ENCODE data around the gene ZIC5.

The ZIC5 gene

GRCh38 chr13:99971576-99972189, at the start of gene ZIC5:
ZIC5 (minus strand) TSS chr13:99971767; CDS start chr13:99971603, 164 bp downstream.
- Mint-ChIP-seq H3K36me3 (ENCODE audit: insufficient read depth) (peaks cover 41% of the 10 kb centered on the region), H3K4me1 (peaks cover 28% of the 10 kb centered on the region), H3K27me3 (peaks cover 84% of the 10 kb centered on the region), H3K27ac (ENCODE audit: low read depth) (peak within 1 kb of the TSS; percentile 71), H3K4me3 (peak within 1 kb of the TSS; percentile 63), H3K9me3 (no peaks in the 10 kb centered on the region)
- no peak for DNase-seq (ENCODE audit: low spot score in 2 of 2)
- ATAC-seq (replicated peaks; ENCODE audit: extremely low read depth, poor library complexity, severe bottlenecking), result no peak

GRCh38 chr13:100019780-100020356, 48.3 kb upstream of the ZIC5 start:
- Mint-ChIP-seq H3K36me3 (ENCODE audit: insufficient read depth) (peaks cover 2% of the 10 kb centered on the region), H3K4me1 (no peaks in the 10 kb centered on the region), H3K4me3 (no peak overlapping the region), H3K9me3 (no peaks in the 10 kb centered on the region), H3K27ac (ENCODE audit: low read depth) (no peak overlapping the region), H3K27me3 (peaks cover 4% of the 10 kb centered on the region)
- no peak for ATAC-seq (replicated peaks; ENCODE audit: extremely low read depth, poor library complexity, severe bottlenecking)
- DNase-seq (ENCODE audit: low spot score in 2 of 2), result no peak

- Mint-ChIP-seq H3K27ac (ENCODE audit: low read depth) (no peak overlapping the region), H3K36me3 (ENCODE audit: insufficient read depth) (no peaks in the 10 kb centered on the region), H3K4me1 (no peaks in the 10 kb centered on the region), H3K27me3 (peaks cover 30% of the 10 kb centered on the region), H3K4me3 (no peak overlapping the region), H3K9me3 (no peaks in the 10 kb centered on the region)
- DNase-seq (ENCODE audit: low spot score in 2 of 2), result no peak
- ATAC-seq (replicated peaks; ENCODE audit: extremely low read depth, poor library complexity, severe bottlenecking), result no peak
Measured at GRCh38 chr13:100014621-100015020, 43.1 kb upstream of the ZIC5 start.

- Mint-ChIP-seq H3K36me3 (ENCODE audit: insufficient read depth) (peaks cover 7% of the 10 kb centered on the region), H3K9me3 (no peaks in the 10 kb centered on the region), H3K27ac (ENCODE audit: low read depth) (no peak overlapping the region), H3K4me3 (no peak overlapping the region), H3K27me3 (peaks cover 96% of the 10 kb centered on the region), H3K4me1 (no peaks in the 10 kb centered on the region)
- ATAC-seq (replicated peaks; ENCODE audit: extremely low read depth, poor library complexity, severe bottlenecking), result no peak
- DNase-seq (ENCODE audit: low spot score in 2 of 2), result no peak
Measured at GRCh38 chr13:99998261-99998660, 26.7 kb upstream of the ZIC5 start.

- H3K9me3 Mint-ChIP-seq, result no peaks in the 10 kb centered on the region
- H3K4me1 Mint-ChIP-seq, result no peaks in the 10 kb centered on the region
- H3K27me3 Mint-ChIP-seq, result peaks cover 96% of the 10 kb centered on the region
- peaks cover 7% of the 10 kb centered on the region for H3K36me3 Mint-ChIP-seq (ENCODE audit: insufficient read depth)
- DNase-seq (ENCODE audit: low spot score in 2 of 2) (no peak), ATAC-seq (replicated peaks; ENCODE audit: extremely low read depth, poor library complexity, severe bottlenecking) (no peak)
- no peak overlapping the region for H3K4me3 Mint-ChIP-seq
- no peak overlapping the region for H3K27ac Mint-ChIP-seq (ENCODE audit: low read depth)
Measured at GRCh38 chr13:99997702-99998214, 26.2 kb upstream of the ZIC5 start.

- Mint-ChIP-seq H3K4me3 (no peak overlapping the region), H3K27me3 (peaks cover 96% of the 10 kb centered on the region), H3K9me3 (no peaks in the 10 kb centered on the region), H3K4me1 (peaks cover 4% of the 10 kb centered on the region), H3K36me3 (ENCODE audit: insufficient read depth) (peaks cover 10% of the 10 kb centered on the region), H3K27ac (ENCODE audit: low read depth) (no peak overlapping the region)
- DNase-seq (ENCODE audit: low spot score in 2 of 2) (no peak), ATAC-seq (replicated peaks; ENCODE audit: extremely low read depth, poor library complexity, severe bottlenecking) (no peak)
Measured at GRCh38 chr13:99996381-99996973, 24.9 kb upstream of the ZIC5 start.

- Mint-ChIP-seq H3K4me1 (peaks cover 5% of the 10 kb centered on the region), H3K27me3 (peaks cover 97% of the 10 kb centered on the region), H3K27ac (ENCODE audit: low read depth) (no peak overlapping the region), H3K4me3 (no peak overlapping the region), H3K36me3 (ENCODE audit: insufficient read depth) (peaks cover 15% of the 10 kb centered on the region), H3K9me3 (no peaks in the 10 kb centered on the region)
- no peak for ATAC-seq (replicated peaks; ENCODE audit: extremely low read depth, poor library complexity, severe bottlenecking)
- no peak for DNase-seq (ENCODE audit: low spot score in 2 of 2)
Measured at GRCh38 chr13:99995589-99996380, 24.2 kb upstream of the ZIC5 start.

- Mint-ChIP-seq H3K4me1 (peaks cover 5% of the 10 kb centered on the region), H3K27me3 (peaks cover 97% of the 10 kb centered on the region), H3K9me3 (no peaks in the 10 kb centered on the region), H3K27ac (ENCODE audit: low read depth) (no peak overlapping the region), H3K4me3 (no peak overlapping the region), H3K36me3 (ENCODE audit: insufficient read depth) (peaks cover 20% of the 10 kb centered on the region)
- DNase-seq (ENCODE audit: low spot score in 2 of 2), result no peak
- no peak for ATAC-seq (replicated peaks; ENCODE audit: extremely low read depth, poor library complexity, severe bottlenecking)
Measured at GRCh38 chr13:99995104-99995588, 23.6 kb upstream of the ZIC5 start.

GRCh38 chr13:99994638-99995020, 23.1 kb upstream of the ZIC5 start:
- Mint-ChIP-seq H3K36me3 (ENCODE audit: insufficient read depth) (peaks cover 21% of the 10 kb centered on the region), H3K27me3 (peaks cover 97% of the 10 kb centered on the region), H3K4me3 (no peak overlapping the region), H3K4me1 (peaks cover 5% of the 10 kb centered on the region), H3K9me3 (no peaks in the 10 kb centered on the region), H3K27ac (ENCODE audit: low read depth) (no peak overlapping the region)
- ATAC-seq (replicated peaks; ENCODE audit: extremely low read depth, poor library complexity, severe bottlenecking), result no peak
- no peak for DNase-seq (ENCODE audit: low spot score in 2 of 2)

- no peak for DNase-seq (ENCODE audit: low spot score in 2 of 2)
- no peak overlapping the region for H3K27ac Mint-ChIP-seq (ENCODE audit: low read depth)
- H3K27me3 Mint-ChIP-seq, result peaks cover 97% of the 10 kb centered on the region
- peaks cover 23% of the 10 kb centered on the region for H3K36me3 Mint-ChIP-seq (ENCODE audit: insufficient read depth)
- peaks cover 5% of the 10 kb centered on the region for H3K4me1 Mint-ChIP-seq
- no peaks in the 10 kb centered on the region for H3K9me3 Mint-ChIP-seq
- H3K4me3 Mint-ChIP-seq, result no peak overlapping the region
- no peak for ATAC-seq (replicated peaks; ENCODE audit: extremely low read depth, poor library complexity, severe bottlenecking)
Measured at GRCh38 chr13:99993660-99994637, 22.4 kb upstream of the ZIC5 start.

GRCh38 chr13:99992949-99993351, 21.4 kb upstream of the ZIC5 start:
- peaks cover 5% of the 10 kb centered on the region for H3K4me1 Mint-ChIP-seq
- ATAC-seq (replicated peaks; ENCODE audit: extremely low read depth, poor library complexity, severe bottlenecking), result no peak

More at GRCh38 chr13:99992949-99993351, 21.4 kb upstream of the ZIC5 start:
- Mint-ChIP-seq H3K36me3 (ENCODE audit: insufficient read depth) (peaks cover 26% of the 10 kb centered on the region), H3K27ac (ENCODE audit: low read depth) (no peak overlapping the region), H3K4me3 (no peak overlapping the region), H3K9me3 (no peaks in the 10 kb centered on the region), H3K27me3 (peaks cover 97% of the 10 kb centered on the region)
- no peak for DNase-seq (ENCODE audit: low spot score in 2 of 2)

Measured in central memory CD8-positive, alpha-beta T cell (primary cell).